ENCODE measurements around the gene DOCK2. TPM values are rescaled to one million over a fixed set of nuclear protein-coding genes. Genes with fewer than 3 reads are reported as not detected.
"Not testable (repeated sequence)": the region's sequence is repeated elsewhere in the genome, so short reads cannot be mapped to it uniquely, and the experiment has no call there.

The DOCK2 gene
- total and polyA plus RNA-seq, 2 experiments from 2014 or later = 6.5 to 10.4 TPM

DNA sequence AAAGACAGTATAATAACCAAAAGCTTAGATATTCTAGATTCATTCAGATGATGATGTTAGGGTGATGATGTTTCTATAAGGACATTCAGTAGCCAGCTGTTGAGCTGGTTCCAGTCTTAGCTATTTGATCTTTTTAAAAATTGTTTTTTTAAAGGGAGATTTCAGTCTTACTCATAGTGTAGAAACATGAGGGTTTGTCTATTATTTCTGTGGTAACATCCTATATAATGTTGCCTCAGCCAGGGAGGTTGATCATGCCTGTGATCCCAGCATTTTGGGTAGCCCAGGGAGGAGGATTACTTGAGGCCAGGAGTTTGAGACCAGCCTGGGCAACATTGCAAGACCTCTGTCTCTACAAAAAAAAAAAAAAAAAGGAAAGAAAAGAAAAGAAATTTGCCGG lies 167.8 kb downstream of the DOCK2 start:
- Histone ChIP-seq H3K27ac (peak overlapping the region; percentile 95), H3K9ac (peak overlapping the region; percentile 45; the same call in 1 of the 2 replicates)
- WGBS, 2 experiments (ENCODE audit: low coverage in 1 of 2, low lambda C conversion rate in 2 of 2, missing lambda C conversion rate in 2 of 2) = 75 to 100% methylated on average over 1 of the region's 1 CpG

DNA sequence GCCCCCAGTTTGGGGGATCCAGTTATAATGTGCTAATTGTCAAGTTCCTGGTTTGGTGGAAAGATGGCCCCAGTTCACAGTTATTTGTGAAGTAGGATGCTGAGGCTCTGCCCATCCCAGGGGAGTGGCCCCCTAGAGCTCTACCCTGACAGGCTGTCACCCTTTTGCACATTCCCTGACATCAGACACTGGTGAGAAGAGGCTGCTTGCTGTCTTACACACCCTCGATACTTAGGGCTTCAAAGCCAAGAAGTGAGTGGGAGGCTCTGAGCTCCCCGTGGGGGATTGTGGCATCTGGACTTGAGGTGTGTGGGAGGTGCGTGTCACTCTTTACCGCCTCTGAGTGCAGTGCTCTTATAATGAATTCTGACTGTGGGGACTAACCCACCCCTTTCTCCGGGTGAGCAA lies 168.5 kb downstream of the DOCK2 start:
- no peaks in the 10 kb centered on the region for H3K27me3 ChIP-seq (replicated peaks; ENCODE audit: insufficient read depth)
- H3K4me2 ChIP-seq (ENCODE audit: unreplicated experiment) = peak overlapping the region; percentile 61
- DNase-seq = peak; percentile 78
- in situ Hi-C loops (cut with MboI) = no loop called here
- no peak for TF ChIP-seq EZH2 (IDR thresholded peaks at IDR 0.05; ENCODE audit: insufficient read depth, poor library complexity, severe bottlenecking)
- TF ChIP-seq EZH2phosphoT487 (IDR thresholded peaks at IDR 0.05; ENCODE audit: insufficient read depth, low read depth) = no peak
- H3K9me3 ChIP-seq (ENCODE audit: low read depth) = no peaks in the 10 kb centered on the region
- peaks cover 52% of the 10 kb centered on the region for H3K4me1 ChIP-seq (ENCODE audit: insufficient read depth)
- H3K36me3 ChIP-seq (ENCODE audit: low read depth) = no peaks in the 10 kb centered on the region
- H3K4me3 ChIP-seq = 0 out of 2 replicates have a peak overlapping the region, but pooled peaks have one; percentile 14
- H4K20me1 ChIP-seq (ENCODE audit: insufficient read depth) = no peaks in the 10 kb centered on the region
- H3K9ac ChIP-seq = peak overlapping the region; percentile 45; the same call in 1 of the 2 replicates
- peaks cover 61% of the 10 kb centered on the region for H3F3A ChIP-seq (ENCODE audit: insufficient read depth)
- peak overlapping the region; percentile 95 for H3K27ac ChIP-seq
- peak overlapping the region; percentile 29; the same call in 1 of the 2 replicates for H2AFZ ChIP-seq
- H3K79me2 ChIP-seq (ENCODE audit: insufficient read depth) = no peaks in the 10 kb centered on the region
- no peaks in the 10 kb centered on the region for H3K9me2 ChIP-seq (ENCODE audit: insufficient read depth)
- 10 to 15% methylated on average over 5 of the region's 5 CpGs for WGBS, 2 experiments (ENCODE audit: low coverage in 1 of 2, low lambda C conversion rate in 2 of 2, missing lambda C conversion rate in 2 of 2)

More for the DNA sequence above, 167.8 kb downstream of the DOCK2 start:
- Histone ChIP-seq H3K27me3 (replicated peaks; ENCODE audit: insufficient read depth) (no peaks in the 10 kb centered on the region), H3K4me1 (ENCODE audit: insufficient read depth) (peaks cover 55% of the 10 kb centered on the region), H3F3A (ENCODE audit: insufficient read depth) (peaks cover 66% of the 10 kb centered on the region), H3K36me3 (ENCODE audit: low read depth) (no peaks in the 10 kb centered on the region), H3K9me3 (ENCODE audit: low read depth) (no peaks in the 10 kb centered on the region), H3K4me2 (ENCODE audit: unreplicated experiment) (peak overlapping the region; percentile 74), H3K4me3 (0 out of 2 replicates have a peak overlapping the region, but pooled peaks have one; percentile 14), H2AFZ (no peak overlapping the region), H3K79me2 (ENCODE audit: insufficient read depth) (no peaks in the 10 kb centered on the region), H3K9me2 (ENCODE audit: insufficient read depth) (no peaks in the 10 kb centered on the region), H4K20me1 (ENCODE audit: insufficient read depth) (no peaks in the 10 kb centered on the region)
- DNase-seq = peak; percentile 78
- in situ Hi-C loops (cut with MboI) = no loop called here
- no peak for TF ChIP-seq EZH2 (IDR thresholded peaks at IDR 0.05; ENCODE audit: insufficient read depth, poor library complexity, severe bottlenecking)
- 0 out of 2 replicates have a peak, but pooled peaks have one; percentile 49 for TF ChIP-seq EZH2phosphoT487 (IDR thresholded peaks at IDR 0.05; ENCODE audit: insufficient read depth, low read depth)

DNA sequence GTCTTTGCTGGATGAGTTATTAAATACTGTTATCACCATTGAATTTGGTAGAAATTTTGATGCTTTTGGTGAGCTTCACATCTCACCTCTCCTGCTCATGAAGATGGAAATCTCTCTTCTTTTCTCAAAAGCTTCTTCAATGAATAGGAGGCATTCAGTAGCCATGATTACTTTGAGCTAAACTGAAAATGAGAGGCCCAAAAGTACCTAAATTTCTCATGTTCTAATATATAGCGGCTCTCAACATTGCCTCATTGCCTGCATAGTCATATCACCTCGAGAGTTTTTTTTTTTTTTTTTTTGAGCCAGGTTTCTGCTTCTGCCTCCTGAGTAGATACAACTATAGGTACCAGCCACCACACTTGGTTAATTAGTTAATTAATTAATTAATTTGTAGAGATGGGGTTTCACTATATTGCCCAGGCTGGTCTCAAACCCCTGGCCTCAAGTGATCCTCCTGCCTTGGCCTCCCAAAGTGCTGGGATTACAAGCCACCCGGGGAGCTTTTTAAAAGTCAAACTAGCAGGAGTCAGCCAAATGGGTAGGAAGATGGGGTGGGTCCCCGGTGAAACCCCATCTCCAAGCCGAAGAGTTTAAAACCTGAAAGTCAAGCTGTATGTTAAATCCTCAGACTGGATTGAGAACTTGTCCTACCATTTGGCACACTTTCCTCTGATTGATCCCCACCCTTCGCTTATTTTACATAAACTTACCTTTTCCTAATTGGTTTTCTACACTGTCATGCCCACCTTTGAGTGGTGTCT lies 169.0 kb downstream of the DOCK2 start:
- no peaks in the 10 kb centered on the region for H3K79me2 ChIP-seq (ENCODE audit: insufficient read depth)
- H3K36me3 ChIP-seq (ENCODE audit: low read depth) = no peaks in the 10 kb centered on the region
- no peak overlapping the region; the same call in 1 of the 2 replicates for H3K9ac ChIP-seq
- peak; percentile 21 for DNase-seq
- peaks cover 47% of the 10 kb centered on the region for H3K4me1 ChIP-seq (ENCODE audit: insufficient read depth)
- no peaks in the 10 kb centered on the region for H3K27me3 ChIP-seq (replicated peaks; ENCODE audit: insufficient read depth)
- in situ Hi-C loops (cut with MboI) = no loop called here
- H3F3A ChIP-seq (ENCODE audit: insufficient read depth) = peaks cover 58% of the 10 kb centered on the region
- peak overlapping the region; percentile 61 for H3K4me2 ChIP-seq (ENCODE audit: unreplicated experiment)
- no peaks in the 10 kb centered on the region for H4K20me1 ChIP-seq (ENCODE audit: insufficient read depth)
- H3K4me3 ChIP-seq = 0 out of 2 replicates have a peak overlapping the region, but pooled peaks have one; percentile 14
- H3K27ac ChIP-seq = peak overlapping the region; percentile 95
- peak overlapping the region; percentile 29; the same call in 1 of the 2 replicates for H2AFZ ChIP-seq
- H3K9me2 ChIP-seq (ENCODE audit: insufficient read depth) = no peaks in the 10 kb centered on the region
- H3K9me3 ChIP-seq (ENCODE audit: low read depth) = no peaks in the 10 kb centered on the region
- 83 to 87% methylated on average over 6 of the region's 6 CpGs for WGBS, 2 experiments (ENCODE audit: low coverage in 1 of 2, low lambda C conversion rate in 2 of 2, missing lambda C conversion rate in 2 of 2)
- no peak for TF ChIP-seq EZH2phosphoT487 (IDR thresholded peaks at IDR 0.05; ENCODE audit: insufficient read depth, low read depth)
- TF ChIP-seq EZH2 (IDR thresholded peaks at IDR 0.05; ENCODE audit: insufficient read depth, poor library complexity, severe bottlenecking) = no peak

DNA sequence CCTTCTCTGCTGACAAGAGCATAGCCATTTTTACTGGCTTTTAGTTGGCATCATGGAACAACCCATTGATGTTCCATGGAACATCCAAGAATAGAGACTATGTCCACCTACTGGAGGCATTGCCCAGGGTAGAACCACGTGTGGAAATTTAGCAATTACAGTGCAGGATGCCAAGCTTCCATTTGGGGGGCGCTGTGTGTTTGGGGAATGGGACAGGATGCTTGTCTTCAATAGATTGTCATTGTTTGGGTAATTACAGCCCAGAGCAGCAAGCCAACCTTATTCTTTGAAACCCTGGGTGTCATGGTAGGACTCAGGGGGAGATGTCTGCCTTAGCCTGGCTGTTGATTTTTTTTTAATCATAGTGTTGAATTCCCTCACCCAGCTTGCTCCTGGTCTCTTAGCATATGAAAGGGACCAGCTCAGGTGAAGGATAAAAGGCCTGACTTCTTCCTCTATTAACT lies 171.1 kb downstream of the DOCK2 start:
- no peak overlapping the region for H3K4me2 ChIP-seq (ENCODE audit: unreplicated experiment)
- peaks cover 41% of the 10 kb centered on the region for H3F3A ChIP-seq (ENCODE audit: insufficient read depth)
- H3K36me3 ChIP-seq (ENCODE audit: low read depth) = no peaks in the 10 kb centered on the region
- no peaks in the 10 kb centered on the region for H3K9me3 ChIP-seq (ENCODE audit: low read depth)
- no peak overlapping the region for H2AFZ ChIP-seq
- no peaks in the 10 kb centered on the region for H3K27me3 ChIP-seq (replicated peaks; ENCODE audit: insufficient read depth)
- WGBS, 2 experiments (ENCODE audit: low coverage in 1 of 2, low lambda C conversion rate in 2 of 2, missing lambda C conversion rate in 2 of 2) = 27 to 33% methylated on average over 2 of the region's 2 CpGs
- H4K20me1 ChIP-seq (ENCODE audit: insufficient read depth) = no peaks in the 10 kb centered on the region
- no peak for DNase-seq
- no peak overlapping the region for H3K27ac ChIP-seq
- in situ Hi-C loops (cut with MboI) = no loop called here
- no peaks in the 10 kb centered on the region for H3K79me2 ChIP-seq (ENCODE audit: insufficient read depth)
- peaks cover 29% of the 10 kb centered on the region for H3K4me1 ChIP-seq (ENCODE audit: insufficient read depth)
- H3K9me2 ChIP-seq (ENCODE audit: insufficient read depth) = no peaks in the 10 kb centered on the region
- H3K9ac ChIP-seq = no peak overlapping the region
- H3K4me3 ChIP-seq = no peak overlapping the region
- TF ChIP-seq EZH2phosphoT487 (IDR thresholded peaks at IDR 0.05; ENCODE audit: insufficient read depth, low read depth) = no peak
- no peak for TF ChIP-seq EZH2 (IDR thresholded peaks at IDR 0.05; ENCODE audit: insufficient read depth, poor library complexity, severe bottlenecking)

DNA sequence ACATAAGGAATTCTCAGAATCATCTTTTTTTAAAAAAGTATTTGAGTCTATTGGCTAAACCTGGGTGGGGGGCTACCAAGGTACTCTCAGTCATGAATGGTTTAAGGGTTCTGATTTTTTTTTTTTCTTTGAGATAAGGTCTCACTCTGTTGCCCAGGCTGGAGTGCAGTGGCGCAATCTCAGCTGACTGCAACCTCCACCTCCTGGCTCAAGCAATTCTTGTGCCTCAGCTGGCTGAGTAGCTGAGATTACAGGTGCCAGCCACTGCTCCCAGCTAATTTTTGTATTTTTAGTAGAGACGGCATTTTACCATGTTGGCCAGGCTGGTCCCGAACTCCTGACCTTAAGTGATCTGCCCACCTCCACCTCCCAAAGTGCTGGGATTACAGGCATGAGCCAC lies 171.8 kb downstream of the DOCK2 start:
- H3K27me3 ChIP-seq (replicated peaks; ENCODE audit: insufficient read depth); H3K9ac ChIP-seq; H3K27ac ChIP-seq; H3K9me3 ChIP-seq (ENCODE audit: low read depth); H2AFZ ChIP-seq; H3K79me2 ChIP-seq (ENCODE audit: insufficient read depth); H3K4me2 ChIP-seq (ENCODE audit: unreplicated experiment); DNase-seq; H3K4me3 ChIP-seq; H3K9me2 ChIP-seq (ENCODE audit: insufficient read depth); H4K20me1 ChIP-seq (ENCODE audit: insufficient read depth); H3K36me3 ChIP-seq (ENCODE audit: low read depth); in situ Hi-C loops (cut with MboI): not testable (repeated sequence)
- Histone ChIP-seq H3K4me1 (ENCODE audit: insufficient read depth) (peaks cover 22% of the 10 kb centered on the region), H3F3A (ENCODE audit: insufficient read depth) (peaks cover 34% of the 10 kb centered on the region)
- WGBS, 2 experiments (ENCODE audit: low coverage in 1 of 2, low lambda C conversion rate in 2 of 2, missing lambda C conversion rate in 2 of 2) = 95 to 98% methylated on average over 3 of the region's 3 CpGs
